GM18867 (cell line): Measurements from ENCODE around the gene MPV17L2.

Source experiments
- ATAC-seq: cut with Tn5 transposase; IDR thresholded peaks from one replicate; pipeline ENCODE4 v1.9.1; 2021; ENCODE audit warnings: mild to moderate bottlenecking, moderate library complexity; ENCODE audit not compliant: unreplicated experiment

MPV17L2 gene

GRCh38 chr19:18160493-18160970 lies 32.5 kb upstream of the MPV17L2 start:
- no peak for ATAC-seq

- peak; percentile 62 for ATAC-seq
Observed at GRCh38 chr19:18160971-18161635, 31.9 kb upstream of the MPV17L2 start.

GRCh38 chr19:18161636-18162002 lies 31.4 kb upstream of the MPV17L2 start:
- peak; percentile 4 for ATAC-seq

- ATAC-seq, result no peak
Observed at GRCh38 chr19:18164072-18164471, 28.9 kb upstream of the MPV17L2 start.

- ATAC-seq, result no peak
Observed at GRCh38 chr19:18165794-18166544, 27.0 kb upstream of the MPV17L2 start.

- ATAC-seq, result no peak
Observed at GRCh38 chr19:18167011-18167410, 26.0 kb upstream of the MPV17L2 start.

GRCh38 chr19:18167975-18168645 lies 24.9 kb upstream of the MPV17L2 start:
- no peak for ATAC-seq

GRCh38 chr19:18168673-18169381 lies 24.2 kb upstream of the MPV17L2 start:
- no peak for ATAC-seq

- ATAC-seq, result no peak
Observed at GRCh38 chr19:18170714-18171255, 22.2 kb upstream of the MPV17L2 start.

- ATAC-seq, result no peak
Observed at GRCh38 chr19:18171605-18172327, 21.3 kb upstream of the MPV17L2 start.

GRCh38 chr19:18172331-18173053 lies 20.5 kb upstream of the MPV17L2 start:
- no peak for ATAC-seq

GRCh38 chr19:18173054-18173571 lies 19.9 kb upstream of the MPV17L2 start:
- ATAC-seq, result no peak

GRCh38 chr19:18173572-18174288 lies 19.3 kb upstream of the MPV17L2 start, which contains the start of gene IFI30:
TSS of gene IFI30 (plus strand) at chr19:18173813. CDS start at chr19:18173842, 29 bp downstream.
- peak; percentile 44 for ATAC-seq

- ATAC-seq, result no peak
Observed at GRCh38 chr19:18174983-18175382, 18.0 kb upstream of the MPV17L2 start.

GRCh38 chr19:18176367-18177310 lies 16.4 kb upstream of the MPV17L2 start:
- no peak for ATAC-seq

- no peak for ATAC-seq
Observed at GRCh38 chr19:18179957-18180356, 13.1 kb upstream of the MPV17L2 start.

- no peak for ATAC-seq
Observed at GRCh38 chr19:18183529-18183928, 9.5 kb upstream of the MPV17L2 start.
